Endodermal cell (in vitro differentiated cells): ENCODE measurements around the gene TSPAN4. TPM values are rescaled to one million over a fixed set of nuclear protein-coding genes. Genes with fewer than 3 reads are reported as not detected.

ENCODE experiments used
- DNase-seq: peaks from one replicate; pipeline ENCODE4 v3.0.0-alpha.2; 2017
- H3K27ac ChIP-seq: 2 replicates; pipeline ENCODE4 v1.5.1; 2013; ENCODE audit warnings: mild to moderate bottlenecking, low read depth, low read length, moderate library complexity
- H3K27me3 ChIP-seq: 2 replicates; pipeline ENCODE4 v1.6.1; 2013; ENCODE audit warnings: mild to moderate bottlenecking, low read length, moderate library complexity; ENCODE audit not compliant: insufficient read depth, control insufficient read depth, poor library complexity, severe bottlenecking
- H3K36me3 ChIP-seq: 2 replicates; pipeline ENCODE4 v1.7.0; 2013; ENCODE audit warnings: mild to moderate bottlenecking, low read length, moderate library complexity; ENCODE audit not compliant: control insufficient read depth, insufficient read depth
- H3K4me1 ChIP-seq: one replicate; pipeline ENCODE4 v1.7.0; 2013; ENCODE audit warnings: low read length; ENCODE audit not compliant: control insufficient read depth, insufficient read depth
- H3K4me3 ChIP-seq: 2 replicates; pipeline ENCODE4 v1.5.1; 2013; ENCODE audit warnings: mild to moderate bottlenecking, low read length, moderate library complexity
- H3K9ac ChIP-seq: 2 replicates; pipeline ENCODE4 v1.6.1; 2013; ENCODE audit warnings: mild to moderate bottlenecking, low read length, moderate library complexity; ENCODE audit not compliant: poor library complexity, severe bottlenecking; ENCODE audit errors: extremely low read depth
- H3K9me3 ChIP-seq: 2 replicates; pipeline ENCODE4 v1.6.1; 2013; ENCODE audit warnings: mild to moderate bottlenecking, low read length, moderate library complexity; ENCODE audit not compliant: control insufficient read depth
- H3K27ac Mint-ChIP-seq: 2 replicates; pipeline ENCODE4 v1.8.0; 2020; ENCODE audit warnings: mixed read lengths
- H3K27me3 Mint-ChIP-seq: 2 replicates; pipeline ENCODE4 v1.8.0; 2021; ENCODE audit warnings: mild to moderate bottlenecking, mixed read lengths; ENCODE audit not compliant: insufficient read depth
- H3K36me3 Mint-ChIP-seq: 2 replicates; pipeline ENCODE4 v1.8.0; 2020; ENCODE audit warnings: low read depth, mixed read lengths
- H3K4me1 Mint-ChIP-seq: 2 replicates; pipeline ENCODE4 v1.8.0; 2020; ENCODE audit warnings: mixed read lengths
- H3K4me3 Mint-ChIP-seq: 2 replicates; pipeline ENCODE4 v1.8.0; 2020; ENCODE audit warnings: mild to moderate bottlenecking, moderate library complexity, mixed read lengths
- H3K9me3 Mint-ChIP-seq: 2 replicates; pipeline ENCODE4 v1.8.0; 2020; ENCODE audit warnings: mild to moderate bottlenecking, mixed read lengths
- WGBS, 2 experiments: methylation state at CpG; one replicate each; pipeline versions ENCODE4 v1.1.5 to v1.1.7; 2013; ENCODE audit warnings: missing lambda C conversion rate in 2 of 2, mixed read lengths in 1 of 2; ENCODE audit not compliant: insufficient coverage in 1 of 2, insufficient read length in 1 of 2; 5-methylcytosine and 5-hydroxymethylcytosine counted together
- total RNA-seq, 2 donors: library from RNA; stranded (reverse); fragmentation: NEBNext Ultra II Directional in 1 of 2; extraction: Animal tissue kit (Norgen Biotek cat#: 25700) in 1 of 2; gene quantifications; 2 replicates in 1 of 2; 3 replicates in 1 of 2; pipeline ENCODE4 v1.2.1, GENCODE V29; 2021
- TF ChIP-seq, protein P1 (sequence below): fragments of 200-600 bp; sonication (generic); conservative IDR thresholded peaks from 2 replicates; pipeline ENCODE4 v1.5.0; 2021; ENCODE audit warnings: antibody characterized with exemption, mild to moderate bottlenecking

The TSPAN4 gene
- total RNA-seq, 2 donors from 2014 or later = 56.8 to 71.1 TPM

- peaks cover 39% of the 10 kb centered on the region for H3K27me3 ChIP-seq
- H3K27ac Mint-ChIP-seq = no peak overlapping the region
- TF ChIP-seq, protein P1, sequence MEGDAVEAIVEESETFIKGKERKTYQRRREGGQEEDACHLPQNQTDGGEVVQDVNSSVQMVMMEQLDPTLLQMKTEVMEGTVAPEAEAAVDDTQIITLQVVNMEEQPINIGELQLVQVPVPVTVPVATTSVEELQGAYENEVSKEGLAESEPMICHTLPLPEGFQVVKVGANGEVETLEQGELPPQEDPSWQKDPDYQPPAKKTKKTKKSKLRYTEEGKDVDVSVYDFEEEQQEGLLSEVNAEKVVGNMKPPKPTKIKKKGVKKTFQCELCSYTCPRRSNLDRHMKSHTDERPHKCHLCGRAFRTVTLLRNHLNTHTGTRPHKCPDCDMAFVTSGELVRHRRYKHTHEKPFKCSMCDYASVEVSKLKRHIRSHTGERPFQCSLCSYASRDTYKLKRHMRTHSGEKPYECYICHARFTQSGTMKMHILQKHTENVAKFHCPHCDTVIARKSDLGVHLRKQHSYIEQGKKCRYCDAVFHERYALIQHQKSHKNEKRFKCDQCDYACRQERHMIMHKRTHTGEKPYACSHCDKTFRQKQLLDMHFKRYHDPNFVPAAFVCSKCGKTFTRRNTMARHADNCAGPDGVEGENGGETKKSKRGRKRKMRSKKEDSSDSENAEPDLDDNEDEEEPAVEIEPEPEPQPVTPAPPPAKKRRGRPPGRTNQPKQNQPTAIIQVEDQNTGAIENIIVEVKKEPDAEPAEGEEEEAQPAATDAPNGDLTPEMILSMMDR = no peak
- H3K4me3 Mint-ChIP-seq = no peak overlapping the region
- peaks cover 4% of the 10 kb centered on the region for H3K4me1 ChIP-seq
- peaks cover 15% of the 10 kb centered on the region for H3K4me1 Mint-ChIP-seq
- H3K9ac ChIP-seq = no peak overlapping the region
- no peak overlapping the region for H3K4me3 ChIP-seq
- no peaks in the 10 kb centered on the region for H3K36me3 ChIP-seq
- no peaks in the 10 kb centered on the region for H3K9me3 ChIP-seq
- peaks cover 13% of the 10 kb centered on the region for H3K36me3 Mint-ChIP-seq
- no peaks in the 10 kb centered on the region for H3K9me3 Mint-ChIP-seq
- H3K27me3 Mint-ChIP-seq = peaks cover 22% of the 10 kb centered on the region
- no peak for DNase-seq
- no peak overlapping the region for H3K27ac ChIP-seq
- 95 to 96% methylated on average over 38 to 59 of the region's 59 CpGs for WGBS, 2 experiments
Observed at GRCh38 chr11:824292-824880, 18.3 kb upstream of the TSPAN4 start.

DNA sequence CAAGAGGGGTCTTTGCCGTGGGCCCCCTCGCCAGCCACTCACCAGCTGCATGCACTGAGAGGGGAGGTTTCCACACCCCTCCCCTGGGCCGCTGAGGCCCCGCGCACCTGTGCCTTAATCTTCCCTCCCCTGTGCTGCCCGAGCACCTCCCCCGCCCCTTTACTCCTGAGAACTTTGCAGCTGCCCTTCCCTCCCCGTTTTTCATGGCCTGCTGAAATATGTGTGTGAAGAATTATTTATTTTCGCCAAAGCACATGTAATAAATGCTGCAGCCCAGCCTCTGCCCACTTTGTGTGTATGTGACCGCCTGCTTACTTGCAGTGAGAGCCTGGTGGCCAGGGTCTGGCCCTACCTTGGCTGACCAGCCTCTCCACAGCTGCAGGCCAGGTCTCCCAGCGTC is 17.7 kb upstream of the TSPAN4 start:
- Mint-ChIP-seq H3K27me3 (peaks cover 26% of the 10 kb centered on the region), H3K9me3 (no peaks in the 10 kb centered on the region), H3K4me3 (no peak overlapping the region), H3K27ac (no peak overlapping the region), H3K36me3 (peaks cover 13% of the 10 kb centered on the region), H3K4me1 (peaks cover 15% of the 10 kb centered on the region)
- 94% methylated on average over 2 to 11 of the region's 11 CpGs for WGBS, 2 experiments
- no peak overlapping the region for H3K4me3 ChIP-seq
- TF ChIP-seq, protein P1 = no peak
- H3K4me1 ChIP-seq = peaks cover 7% of the 10 kb centered on the region
- no peak overlapping the region for H3K27ac ChIP-seq
- H3K9me3 ChIP-seq = no peaks in the 10 kb centered on the region
- no peak for DNase-seq
- no peak overlapping the region for H3K9ac ChIP-seq
- H3K27me3 ChIP-seq = peaks cover 45% of the 10 kb centered on the region
- no peaks in the 10 kb centered on the region for H3K36me3 ChIP-seq

GRCh38 chr11:825366-826226 is 17.1 kb upstream of the TSPAN4 start:
- Mint-ChIP-seq H3K27ac (no peak overlapping the region), H3K36me3 (peaks cover 13% of the 10 kb centered on the region), H3K9me3 (no peaks in the 10 kb centered on the region), H3K4me3 (no peak overlapping the region), H3K27me3 (peaks cover 32% of the 10 kb centered on the region), H3K4me1 (peaks cover 15% of the 10 kb centered on the region)
- H3K36me3 ChIP-seq = no peaks in the 10 kb centered on the region
- 91 to 94% methylated on average over 7 to 12 of the region's 12 CpGs for WGBS, 2 experiments
- no peak for DNase-seq
- no peak overlapping the region for H3K27ac ChIP-seq
- H3K4me1 ChIP-seq = peaks cover 7% of the 10 kb centered on the region
- TF ChIP-seq, protein P1 = no peak
- H3K9ac ChIP-seq = no peak overlapping the region
- no peaks in the 10 kb centered on the region for H3K9me3 ChIP-seq
- no peak overlapping the region for H3K4me3 ChIP-seq
- H3K27me3 ChIP-seq = peaks cover 49% of the 10 kb centered on the region
